Measurements from ENCODE around the gene PPP1R14D.

Gene PPP1R14D

GRCh38 chr15:40766906-40767837 lies 61.3 kb downstream of the PPP1R14D start:
- Histone ChIP-seq H4K20me1 (ENCODE audit: low read depth, low read length) (no peaks in the 10 kb centered on the region), H3F3A (ENCODE audit: insufficient read depth) (peaks cover 46% of the 10 kb centered on the region), H3K27ac (ENCODE audit: low read depth, low read length) (peak overlapping the region; percentile 84; the same call in 1 of the 2 replicates), H3K27me3 (ENCODE audit: low read length) (no peaks in the 10 kb centered on the region), H3K9ac (ENCODE audit: low read length) (no peak overlapping the region), H3K9me3 (ENCODE audit: insufficient read depth, low read length) (no peaks in the 10 kb centered on the region), H3K4me2 (ENCODE audit: low read depth, low read length, poor library complexity, severe bottlenecking) (no peak overlapping the region), H3K36me3 (ENCODE audit: low read length) (no peaks in the 10 kb centered on the region), H3K9me2 (replicated peaks; ENCODE audit: insufficient read depth, low read length) (no peaks in the 10 kb centered on the region), H3K4me3 (ENCODE audit: insufficient read depth, low read length, poor library complexity, severe bottlenecking) (no peak overlapping the region), H3K79me2 (ENCODE audit: insufficient read depth, low read length) (no peaks in the 10 kb centered on the region), H2AFZ (ENCODE audit: low read depth, low read length, severe bottlenecking) (no peak overlapping the region)
- no peak for TF ChIP-seq EZH2phosphoT487 (conservative IDR thresholded peaks at IDR 0.05; ENCODE audit: low read length)
- TF ChIP-seq, protein P1, sequence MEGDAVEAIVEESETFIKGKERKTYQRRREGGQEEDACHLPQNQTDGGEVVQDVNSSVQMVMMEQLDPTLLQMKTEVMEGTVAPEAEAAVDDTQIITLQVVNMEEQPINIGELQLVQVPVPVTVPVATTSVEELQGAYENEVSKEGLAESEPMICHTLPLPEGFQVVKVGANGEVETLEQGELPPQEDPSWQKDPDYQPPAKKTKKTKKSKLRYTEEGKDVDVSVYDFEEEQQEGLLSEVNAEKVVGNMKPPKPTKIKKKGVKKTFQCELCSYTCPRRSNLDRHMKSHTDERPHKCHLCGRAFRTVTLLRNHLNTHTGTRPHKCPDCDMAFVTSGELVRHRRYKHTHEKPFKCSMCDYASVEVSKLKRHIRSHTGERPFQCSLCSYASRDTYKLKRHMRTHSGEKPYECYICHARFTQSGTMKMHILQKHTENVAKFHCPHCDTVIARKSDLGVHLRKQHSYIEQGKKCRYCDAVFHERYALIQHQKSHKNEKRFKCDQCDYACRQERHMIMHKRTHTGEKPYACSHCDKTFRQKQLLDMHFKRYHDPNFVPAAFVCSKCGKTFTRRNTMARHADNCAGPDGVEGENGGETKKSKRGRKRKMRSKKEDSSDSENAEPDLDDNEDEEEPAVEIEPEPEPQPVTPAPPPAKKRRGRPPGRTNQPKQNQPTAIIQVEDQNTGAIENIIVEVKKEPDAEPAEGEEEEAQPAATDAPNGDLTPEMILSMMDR (IDR thresholded peaks at IDR 0.05; ENCODE audit: insufficient read depth, low read length, poor library complexity, severe bottlenecking): no peak

DNA sequence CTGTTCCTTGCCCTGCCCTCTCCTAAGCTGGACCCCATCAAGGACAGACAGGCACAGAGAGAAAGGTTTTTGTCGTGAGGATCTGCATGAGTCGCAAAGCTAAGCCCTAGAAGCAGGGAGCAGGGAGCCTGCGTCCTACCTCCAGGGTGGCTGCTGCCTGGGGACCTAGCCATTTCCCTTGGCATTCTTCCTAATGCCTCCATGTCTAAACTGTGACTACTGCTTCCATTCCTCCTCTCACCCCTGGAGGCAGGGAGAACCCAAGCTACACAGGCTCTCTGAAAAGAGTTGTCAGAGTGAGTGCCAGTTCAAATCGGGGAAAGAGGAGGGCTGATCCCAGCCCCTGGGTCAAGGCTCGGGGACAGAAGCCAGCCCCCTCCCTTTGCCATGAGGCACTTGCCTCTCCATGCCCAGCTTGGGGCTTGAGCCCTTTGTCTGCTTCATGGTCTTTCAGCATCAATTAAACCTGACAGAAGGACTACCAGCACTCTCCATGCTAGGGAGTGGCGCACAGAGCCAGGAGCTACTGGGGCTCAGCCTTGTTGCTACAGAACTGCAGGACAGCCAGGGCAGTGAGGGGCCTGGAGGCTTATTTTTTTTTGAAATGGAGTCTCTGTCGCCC lies 62.2 kb downstream of the PPP1R14D start:
- TF ChIP-seq EZH2phosphoT487 (conservative IDR thresholded peaks at IDR 0.05; ENCODE audit: low read length): no peak
- H3K27me3 ChIP-seq (ENCODE audit: low read length): no peaks in the 10 kb centered on the region
- no peaks in the 10 kb centered on the region for H4K20me1 ChIP-seq (ENCODE audit: low read depth, low read length)
- H3K79me2 ChIP-seq (ENCODE audit: insufficient read depth, low read length): no peaks in the 10 kb centered on the region
- no peaks in the 10 kb centered on the region for H3K36me3 ChIP-seq (ENCODE audit: low read length)
- H3K9me2 ChIP-seq (replicated peaks; ENCODE audit: insufficient read depth, low read length): no peaks in the 10 kb centered on the region
- peaks cover 52% of the 10 kb centered on the region for H3F3A ChIP-seq (ENCODE audit: insufficient read depth)
- H3K27ac ChIP-seq (ENCODE audit: low read depth, low read length): peak overlapping the region; percentile 84
- H3K4me3 ChIP-seq (ENCODE audit: insufficient read depth, low read length, poor library complexity, severe bottlenecking): no peak overlapping the region
- H3K4me2 ChIP-seq (ENCODE audit: low read depth, low read length, poor library complexity, severe bottlenecking): no peak overlapping the region
- H3K9me3 ChIP-seq (ENCODE audit: insufficient read depth, low read length): no peaks in the 10 kb centered on the region
- no peak overlapping the region for H2AFZ ChIP-seq (ENCODE audit: low read depth, low read length, severe bottlenecking)
- 0 out of 2 replicates have a peak overlapping the region, but pooled peaks have one; percentile 81 for H3K9ac ChIP-seq (ENCODE audit: low read length)

Measured in SU-DHL-6 (cell line).